SK-N-SH treated with all-trans-retinoic acid at 6 μM for 48 hours (cell line): ENCODE data around the gene CDH11.

ENCODE experiments used
- ATAC-seq: fragments of 200-7000 bp; cut with Tn5 transposase; 3 replicates; pipeline ENCODE4 v1.9.1; 2020; ENCODE audit warnings: mild to moderate bottlenecking, moderate library complexity
- ARNTL ChIP-seq: fragments of 450-650 bp; formaldehyde crosslinking; IDR thresholded peaks from 2 replicates; pipeline ENCODE4 v1.5.0; 2020; ENCODE audit warnings: low read depth, mild to moderate bottlenecking, moderate library complexity, borderline replicate concordance
- BACH2 ChIP-seq: fragments of 250-450 bp; sonication (Bioruptor Pico); IDR thresholded peaks from 2 replicates; pipeline ENCODE4 v1.9.0; 2021; ENCODE audit warnings: mild to moderate bottlenecking, borderline replicate concordance
- CREB5 ChIP-seq: fragments of 250-450 bp; sonication (Bioruptor Pico); IDR thresholded peaks from 2 replicates; pipeline ENCODE4 v1.5.1; 2020; ENCODE audit warnings: low read depth, mild to moderate bottlenecking, moderate library complexity
- CSDC2 ChIP-seq: fragments of 250-450 bp; sonication (Bioruptor Pico); IDR thresholded peaks from 2 replicates; pipeline ENCODE4 v1.5.0; 2020; ENCODE audit warnings: mild to moderate bottlenecking, moderate library complexity
- CSRNP3 ChIP-seq: fragments of 250-450 bp; sonication (Bioruptor Pico); IDR thresholded peaks from 2 replicates; pipeline ENCODE4 v1.5.1; 2021; ENCODE audit warnings: mild to moderate bottlenecking, moderate library complexity
- ESRRG ChIP-seq: fragments of 250-450 bp; sonication (Bioruptor Pico); IDR thresholded peaks from 2 replicates; pipeline ENCODE4 v1.6.1; 2021; ENCODE audit warnings: mild to moderate bottlenecking
- GLIS3 ChIP-seq: fragments of 250-450 bp; sonication (Bioruptor Pico); IDR thresholded peaks from 2 replicates; pipeline ENCODE4 v1.5.0; 2020; ENCODE audit warnings: mild to moderate bottlenecking, moderate library complexity
- ISL1 ChIP-seq: fragments of 250-450 bp; sonication (Bioruptor Pico); IDR thresholded peaks from 2 replicates; pipeline ENCODE4 v2.1.2; 2022; ENCODE audit warnings: mild to moderate bottlenecking, moderate library complexity
- OSR1 ChIP-seq: fragments of 250-450 bp; sonication (Bioruptor Pico); IDR thresholded peaks from 2 replicates; pipeline ENCODE4 v1.8.0; 2022; ENCODE audit warnings: moderate library complexity, mild to moderate bottlenecking, inconsistent platforms
- PATZ1 ChIP-seq: fragments of 250-450 bp; sonication (Bioruptor Pico); IDR thresholded peaks from 2 replicates; pipeline ENCODE4 v1.8.0; 2020; ENCODE audit warnings: mild to moderate bottlenecking, moderate library complexity, borderline replicate concordance
- PPARA ChIP-seq: fragments of 250-450 bp; sonication (Bioruptor Pico); IDR thresholded peaks from 2 replicates; pipeline ENCODE4 v1.5.0; 2020; ENCODE audit warnings: mild to moderate bottlenecking, borderline replicate concordance
- RARB ChIP-seq: fragments of 250-450 bp; sonication (Bioruptor Pico); IDR thresholded peaks from 2 replicates; pipeline ENCODE4 v1.8.0; 2021; ENCODE audit warnings: mild to moderate bottlenecking, moderate library complexity
- SNAI2 ChIP-seq: fragments of 250-450 bp; sonication (Bioruptor Pico); IDR thresholded peaks from 2 replicates; pipeline ENCODE4 v1.5.0; 2020; ENCODE audit warnings: mild to moderate bottlenecking, moderate library complexity
- TCF4 ChIP-seq: fragments of 250-450 bp; sonication (Bioruptor Pico); IDR thresholded peaks from 2 replicates; pipeline ENCODE4 v1.8.0; 2021; ENCODE audit warnings: mild to moderate bottlenecking, moderate library complexity, borderline replicate concordance
- TSHZ2 ChIP-seq: fragments of 250-450 bp; sonication (Bioruptor Pico); IDR thresholded peaks from 2 replicates; pipeline ENCODE4 v1.5.0; 2020; ENCODE audit warnings: mild to moderate bottlenecking, moderate library complexity
- ZC3H10 ChIP-seq: fragments of 250-450 bp; sonication (Bioruptor Pico); IDR thresholded peaks from 2 replicates; pipeline ENCODE4 v1.5.1; 2021; ENCODE audit warnings: mild to moderate bottlenecking, moderate library complexity
- ZFP3 ChIP-seq: fragments of 250-450 bp; sonication (Bioruptor Pico); IDR thresholded peaks from 2 replicates; pipeline ENCODE4 v1.5.0; 2020; ENCODE audit warnings: mild to moderate bottlenecking, moderate library complexity
- ZFP30 ChIP-seq: fragments of 450-650 bp; formaldehyde crosslinking; IDR thresholded peaks from 2 replicates; pipeline ENCODE4 v1.5.0; 2022; ENCODE audit warnings: mild to moderate bottlenecking, moderate library complexity
- ZNF565 ChIP-seq: fragments of 450-650 bp; formaldehyde crosslinking; conservative IDR thresholded peaks from 2 replicates; pipeline ENCODE4 v1.5.0; 2020; ENCODE audit warnings: low read depth, mild to moderate bottlenecking, moderate library complexity
- ZNF70 ChIP-seq: fragments of 450-650 bp; formaldehyde crosslinking; IDR thresholded peaks from 2 replicates; pipeline ENCODE4 v1.5.0; 2020; ENCODE audit warnings: mild to moderate bottlenecking, moderate library complexity
- ZNF8 ChIP-seq: fragments of 450-650 bp; formaldehyde crosslinking; IDR thresholded peaks from 2 replicates; pipeline ENCODE4 v1.5.0; 2020; ENCODE audit warnings: mild to moderate bottlenecking, moderate library complexity

Gene CDH11

GRCh38 chr16:65021852-65022595, 99.8 kb downstream of the CDH11 start:
- ATAC-seq, result no peak
- no peak for TF ChIP-seq TCF4 (CRISPR knock-in tag)

GRCh38 chr16:65016754-65017153, 105.1 kb downstream of the CDH11 start:
- TF ChIP-seq GLIS3 (CRISPR knock-in tag), result no peak
- TF ChIP-seq ZNF565, result no peak
- no peak for TF ChIP-seq CREB5 (CRISPR knock-in tag)
- no peak for TF ChIP-seq ISL1
- no peak for TF ChIP-seq ESRRG (CRISPR knock-in tag)
- no peak for TF ChIP-seq PPARA (CRISPR knock-in tag)
- no peak for ATAC-seq

- ATAC-seq, result no peak
- no peak for TF ChIP-seq TSHZ2 (CRISPR knock-in tag)
- no peak for TF ChIP-seq PATZ1 (CRISPR knock-in tag)
- TF ChIP-seq ZNF8 (CRISPR knock-in tag), result no peak
- no peak for TF ChIP-seq ARNTL (CRISPR knock-in tag)
- TF ChIP-seq ZFP3 (CRISPR knock-in tag), result no peak
- no peak for TF ChIP-seq PPARA (CRISPR knock-in tag)
- no peak for TF ChIP-seq ZFP30 (CRISPR knock-in tag)
Measured at GRCh38 chr16:65015599-65015998, 106.3 kb downstream of the CDH11 start.

- ATAC-seq, result peak; percentile 56; the same call in 2 of the 3 replicates
- TF ChIP-seq ZNF565 (no peak), ZNF8 (CRISPR knock-in tag) (no peak), SNAI2 (CRISPR knock-in tag) (no peak), ESRRG (CRISPR knock-in tag) (no peak), RARB (no peak), PATZ1 (CRISPR knock-in tag) (no peak), CSRNP3 (CRISPR knock-in tag) (no peak), ZC3H10 (CRISPR knock-in tag) (no peak), ISL1 (no peak), CSDC2 (CRISPR knock-in tag) (no peak), TCF4 (CRISPR knock-in tag) (no peak), OSR1 (CRISPR knock-in tag) (no peak), PPARA (CRISPR knock-in tag) (no peak), BACH2 (CRISPR knock-in tag) (no peak), ZNF70 (CRISPR knock-in tag) (no peak), TSHZ2 (CRISPR knock-in tag) (no peak), GLIS3 (CRISPR knock-in tag) (no peak), CREB5 (CRISPR knock-in tag) (no peak), ARNTL (CRISPR knock-in tag) (no peak)
Measured at GRCh38 chr16:65012357-65012756, 109.5 kb downstream of the CDH11 start.
